IMR-90 (cell line): ENCODE measurements around the gene CCDC33. TPM values are rescaled to one million over a fixed set of nuclear protein-coding genes. Genes with fewer than 3 reads are reported as not detected.

Experiments used
- ATAC-seq: fragments of 200-7000 bp; cut with Tn5 transposase; 2 replicates; pipeline ENCODE4 v1.9.1; 2020; ENCODE audit warnings: low read depth, mild to moderate bottlenecking, moderate library complexity
- BruUV-seq: library from RNA; stranded (reverse); fragments of 400-500 nt; replicated peaks from 2 replicates; lab custom pipeline; 2021; lab: Mats Ljungman, UMichigan
- CTCF ChIA-PET: fragments of 300-600 bp; formaldehyde crosslinking; extraction: SDS; loops from one replicate; lab custom pipeline; 2021; ENCODE audit warnings: antibody characterized with exemption; lab: Yijun Ruan, JAX
- POLR2A ChIA-PET: fragments of 300-600 bp; sonication (Branson Sonifier 250); formaldehyde crosslinking; loops from one replicate; lab custom pipeline; 2022; ENCODE audit warnings: antibody characterized with exemption; ENCODE audit not compliant: unreplicated experiment; lab: Charles Lee
- DNase-seq: peaks from one replicate; pipeline ENCODE4 v3.0.0; 2013
- H2AFZ ChIP-seq: replicated peaks from 2 replicates; pipeline ENCODE3; 2013; ENCODE audit warnings: low read length, mild to moderate bottlenecking; ENCODE audit not compliant: poor library complexity
- H2AK5ac ChIP-seq: 2 replicates; pipeline ENCODE4 v1.6.1; 2013; ENCODE audit warnings: low read depth, low read length, inconsistent platforms
- H2AK9ac ChIP-seq: replicated peaks from 2 replicates; pipeline ENCODE3; 2013; ENCODE audit warnings: mild to moderate bottlenecking, low read depth, low read length, moderate library complexity; ENCODE audit not compliant: poor library complexity
- H2BK120ac ChIP-seq: 2 replicates; pipeline ENCODE4 v1.6.1; 2013; ENCODE audit warnings: low read depth, low read length, inconsistent platforms
- H2BK15ac ChIP-seq: 3 replicates; pipeline ENCODE4 v1.6.1; 2013; ENCODE audit warnings: low read depth, low read length, inconsistent platforms
- H2BK20ac ChIP-seq: 2 replicates; pipeline ENCODE4 v1.6.1; 2013; ENCODE audit warnings: low read depth, mild to moderate bottlenecking, inconsistent platforms, low read length, moderate library complexity
- H2BK5ac ChIP-seq: 2 replicates; pipeline ENCODE4 v1.6.1; 2013; ENCODE audit warnings: mild to moderate bottlenecking, low read depth, low read length, inconsistent platforms; ENCODE audit not compliant: poor library complexity, severe bottlenecking
- H3K14ac ChIP-seq: replicated peaks from 2 replicates; pipeline ENCODE4 v1.6.1; 2013; ENCODE audit warnings: low read depth, low read length, inconsistent platforms
- H3K18ac ChIP-seq: 2 replicates; pipeline ENCODE4 v1.6.1; 2013; ENCODE audit warnings: low read depth, low read length, control low read depth
- H3K23ac ChIP-seq: 2 replicates; pipeline ENCODE4 v1.6.1; 2013; ENCODE audit warnings: low read depth, low read length, inconsistent platforms
- H3K27ac ChIP-seq: 2 replicates; pipeline ENCODE4 v1.5.1; 2013; ENCODE audit warnings: mild to moderate bottlenecking, control low read depth, low read length; ENCODE audit not compliant: insufficient read depth
- H3K27me3 ChIP-seq: 2 replicates; pipeline ENCODE4 v1.6.1; 2013; ENCODE audit warnings: low read length; ENCODE audit not compliant: control insufficient read depth, insufficient read depth
- H3K36me3 ChIP-seq: 2 replicates; pipeline ENCODE4 v1.6.1; 2013; ENCODE audit warnings: low read length, mixed read lengths; ENCODE audit not compliant: control insufficient read depth, insufficient read depth
- H3K4ac ChIP-seq: 2 replicates; pipeline ENCODE4 v1.6.1; 2013; ENCODE audit warnings: low read depth, low read length, inconsistent platforms
- H3K4me1 ChIP-seq: 2 replicates; pipeline ENCODE4 v1.6.1; 2013; ENCODE audit warnings: low read length, mixed read lengths; ENCODE audit not compliant: control insufficient read depth, insufficient read depth
- H3K4me2 ChIP-seq: 2 replicates; pipeline ENCODE4 v1.6.1; 2013; ENCODE audit warnings: low read depth, mild to moderate bottlenecking, control low read depth, low read length, moderate library complexity
- H3K4me3 ChIP-seq: 2 replicates; pipeline ENCODE4 v1.5.1; 2013; ENCODE audit warnings: low read depth, mild to moderate bottlenecking, control low read depth, low read length, moderate library complexity; ENCODE audit not compliant: insufficient read depth
- H3K56ac ChIP-seq: 2 replicates; pipeline ENCODE4 v1.6.1; 2013; ENCODE audit warnings: low read length, inconsistent platforms; ENCODE audit not compliant: insufficient read depth; ENCODE audit errors: extremely low read depth
- H3K79me1 ChIP-seq, 2 experiments: 2 replicates each; pipeline ENCODE4 v1.6.1; 2013; ENCODE audit warnings: low read length in 2 of 2, inconsistent platforms in 1 of 2, low read depth in 1 of 2
- H3K9ac ChIP-seq: 2 replicates; pipeline ENCODE4 v1.6.1; 2013; ENCODE audit warnings: low read depth, low read length, control low read depth
- H3K9me1 ChIP-seq: 2 replicates; pipeline ENCODE4 v1.6.1; 2013; ENCODE audit warnings: low read length, inconsistent platforms; ENCODE audit not compliant: insufficient read depth
- H3K9me3 ChIP-seq: 2 replicates; pipeline ENCODE4 v1.6.1; 2013; ENCODE audit warnings: low read length; ENCODE audit not compliant: control insufficient read depth, insufficient read depth
- H4K20me1 ChIP-seq: 2 replicates; pipeline ENCODE4 v1.6.1; 2013; ENCODE audit warnings: low read length, inconsistent platforms; ENCODE audit not compliant: insufficient read depth
- H4K5ac ChIP-seq: 2 replicates; pipeline ENCODE4 v1.6.1; 2013; ENCODE audit warnings: mild to moderate bottlenecking, low read depth, low read length, control low read depth
- H4K8ac ChIP-seq, 2 experiments: 2 replicates each; pipeline ENCODE4 v1.6.1; 2013; ENCODE audit warnings: low read depth in 2 of 2, low read length in 2 of 2, control low read depth in 1 of 2, inconsistent platforms in 1 of 2
- H4K91ac ChIP-seq: 2 replicates; pipeline ENCODE4 v1.6.1; 2013; ENCODE audit warnings: low read depth, low read length, inconsistent platforms; ENCODE audit not compliant: insufficient read depth
- BHLHE40 ChIP-seq: fragments of 150-350 bp; IDR thresholded peaks from 2 replicates; pipeline ENCODE4 v1.6.1; 2016; ENCODE audit warnings: mild to moderate bottlenecking, low read depth, low read length
- CEBPB ChIP-seq: IDR thresholded peaks from 2 replicates; pipeline ENCODE4 v1.6.1; 2012; ENCODE audit warnings: low read depth, low read length, improper control_type of control experiment
- CHD1 ChIP-seq: IDR thresholded peaks from 2 replicates; pipeline ENCODE4 v1.6.1; 2012; ENCODE audit warnings: low read depth, low read length, improper control_type of control experiment
- CTCF ChIP-seq: conservative IDR thresholded peaks from 2 replicates; pipeline ENCODE4 v1.5.1; 2012; ENCODE audit warnings: mild to moderate bottlenecking, low read depth, low read length, improper control_type of control experiment
- MAZ ChIP-seq: IDR thresholded peaks from 2 replicates; pipeline ENCODE4 v1.6.1; 2012; ENCODE audit warnings: low read depth, mild to moderate bottlenecking, low read length, improper control_type of control experiment, moderate library complexity, borderline replicate concordance
- NFE2L2 ChIP-seq: fragments of 150-350 bp; IDR thresholded peaks from 2 replicates; pipeline ENCODE4 v1.6.1; 2016; ENCODE audit warnings: low read depth, mild to moderate bottlenecking, low read length
- POLR2A ChIP-seq: IDR thresholded peaks from 2 replicates; pipeline ENCODE4 v1.6.1; 2012; ENCODE audit warnings: mild to moderate bottlenecking, low read depth, low read length
- RAD21 ChIP-seq: IDR thresholded peaks from 2 replicates; pipeline ENCODE4 v1.6.1; 2012; ENCODE audit warnings: low read length, improper control_type of control experiment
- RCOR1 ChIP-seq: IDR thresholded peaks from 2 replicates; pipeline ENCODE4 v1.6.1; 2012; ENCODE audit warnings: mild to moderate bottlenecking, low read length, improper control_type of control experiment; ENCODE audit not compliant: insufficient replicate concordance
- SMC3 ChIP-seq: fragments of 150-350 bp; IDR thresholded peaks from 2 replicates; pipeline ENCODE4 v1.6.1; 2016; ENCODE audit warnings: low read depth, mild to moderate bottlenecking, antibody characterized with exemption, low read length, moderate library complexity
- USF2 ChIP-seq: fragments of 150-350 bp; IDR thresholded peaks from 2 replicates; pipeline ENCODE4 v1.6.1; 2017; ENCODE audit warnings: mild to moderate bottlenecking, antibody characterized with exemption, low read length, low read depth
- WGBS, 2 experiments: methylation state at CpG; one replicate each; pipeline versions ENCODE4 v1.1.5 to v1.1.7; 2013; ENCODE audit warnings: missing lambda C conversion rate in 2 of 2; ENCODE audit not compliant: insufficient read length in 1 of 2; ENCODE audit errors: extremely low coverage in 2 of 2; 5-methylcytosine and 5-hydroxymethylcytosine counted together
- dilution Hi-C: fragments of 300-500 bp; cut with HindIII; formaldehyde crosslinking; loops from one replicate; pipeline ENCODE4 v1.14.3; 2018; ENCODE audit warnings: low sequenced_read_pairs; ENCODE audit not compliant: unreplicated experiment
- in situ Hi-C: fragments of 300-500 bp; cut with MboI; formaldehyde crosslinking; loops from 3 replicates; pipeline ENCODE4 v1.14.3; 2019; ENCODE audit warnings: low sequenced_read_pairs, inconsistent platforms, mixed read lengths
- intact Hi-C: fragments of 100-400 bp; cut with micrococcal nuclease; formaldehyde crosslinking; loops from 2 replicates; pipeline ENCODE4 v1.10.0; 2022
- polyA plus RNA-seq, 3 experiments: library from polyadenylated mRNA; depleted of rRNA; stranded (reverse); fragments of >200 nt; gene quantifications; 2 replicates each; pipeline ENCODE4 v1.2.3, GENCODE V29; 2012; ENCODE audit warnings: low replicate concordance in 1 of 3
- total RNA-seq: library from RNA; depleted of rRNA; stranded (reverse); fragments of >200 nt; gene quantifications from 2 replicates; pipeline ENCODE4 v1.2.3, GENCODE V29; 2012

The CCDC33 gene
- total and polyA plus RNA-seq, 2 of the 4 experiments (the other 2 are of a cell fraction) = not detected

GRCh38 chr15:74252291-74252690 lies 16.2 kb downstream of the CCDC33 start:
- Histone ChIP-seq H3K36me3 (no peaks in the 10 kb centered on the region), H2BK20ac (no peak overlapping the region), H2AK5ac (no peak overlapping the region), H3K9me1 (no peaks in the 10 kb centered on the region), H2BK5ac (no peak overlapping the region), H2AFZ (no peak overlapping the region), H4K20me1 (no peaks in the 10 kb centered on the region), H3K4ac (no peak overlapping the region), H4K5ac (no peak overlapping the region), H3K27me3 (peaks cover 52% of the 10 kb centered on the region), H3K27ac (no peak overlapping the region), H3K9ac (no peak overlapping the region), H3K18ac (no peak overlapping the region), H3K14ac (no peak overlapping the region), H2BK120ac (no peak overlapping the region), H4K8ac (no peak overlapping the region), H3K4me1 (peaks cover 8% of the 10 kb centered on the region), H3K23ac (no peak overlapping the region), H3K56ac (no peak overlapping the region), H3K79me1 (no peaks in the 10 kb centered on the region), H3K9me3 (no peaks in the 10 kb centered on the region), H3K4me2 (no peak overlapping the region), H4K91ac (no peak overlapping the region), H2BK15ac (no peak overlapping the region), H2AK9ac (peak overlapping the region; percentile 63), H3K4me3 (no peak overlapping the region)
- POLR2A ChIA-PET = interaction anchor here (0.5 kb wide), 1 partner anchor 32 kb away, joined by 3 read pairs; no protein-coding TSS in a partner anchor
- ATAC-seq = no peak
- dilution Hi-C loops (no loop called here), in situ Hi-C loops (no loop called here), intact Hi-C loops (no loop called here)
- no TSS peak for BruUV-seq
- TF ChIP-seq CTCF = no peak
- TF ChIP-seq RCOR1 = no peak
- no peak for TF ChIP-seq MAZ
- TF ChIP-seq NFE2L2 = no peak
- no peak for TF ChIP-seq POLR2A
- no peak for TF ChIP-seq CEBPB
- TF ChIP-seq USF2 = no peak
- no peak for TF ChIP-seq BHLHE40
- no peak for TF ChIP-seq CHD1
- TF ChIP-seq RAD21 = no peak
- TF ChIP-seq SMC3 = no peak
- 63% methylated on average over 4 of the region's 6 CpGs; no CpG with 5 or more reads in 1 of the 2 experiments for WGBS, 2 experiments
- peak; percentile 41 for DNase-seq
- CTCF ChIA-PET = no interaction called here
